Spleen (tissue), 7 donors: ENCODE data around the gene C10orf53.

Experiments
- POLR2A ChIP-seq, 3 donors: fragments of 450-650 bp; IDR thresholded peaks; one replicate each; pipeline ENCODE4 v1.5.1; 2017; ENCODE audit warnings: antibody characterized with exemption in 3 of 3, mild to moderate bottlenecking in 1 of 3
- POLR2AphosphoS5 ChIP-seq, 3 donors: sonication (generic); formaldehyde crosslinking; IDR thresholded peaks; one replicate each; pipeline ENCODE4 v1.5.1; 2017; ENCODE audit warnings: antibody characterized with exemption in 3 of 3
- TF ChIP-seq, protein P1 (sequence below), 11 experiments: fragments of 200-600 bp in 7 of 11; fragments of 450-650 bp in 4 of 11; sonication (generic) in 4 of 11; IDR thresholded peaks in 8 of 11; conservative IDR thresholded peaks in 3 of 11; 1 replicate in 7 of 11; 2 replicates in 4 of 11; pipeline versions ENCODE4 v1.4.0 to v1.8.0; 2016 to 2021; ENCODE audit warnings: antibody characterized with exemption in 11 of 11, inconsistent platforms in 4 of 11, mild to moderate bottlenecking in 1 of 11
- donor health status: DM: no; HTN: no; CAD: no; lungs with moderate emphysema.
- donor health status: DM: no; HTN: no; CAD: no.
- donor health status: DM: no; HTN: no; CAD: no.

GRCh38 chr10:49690698-49691356, 11.4 kb downstream of the C10orf53 start:
- TF ChIP-seq, protein P1, sequence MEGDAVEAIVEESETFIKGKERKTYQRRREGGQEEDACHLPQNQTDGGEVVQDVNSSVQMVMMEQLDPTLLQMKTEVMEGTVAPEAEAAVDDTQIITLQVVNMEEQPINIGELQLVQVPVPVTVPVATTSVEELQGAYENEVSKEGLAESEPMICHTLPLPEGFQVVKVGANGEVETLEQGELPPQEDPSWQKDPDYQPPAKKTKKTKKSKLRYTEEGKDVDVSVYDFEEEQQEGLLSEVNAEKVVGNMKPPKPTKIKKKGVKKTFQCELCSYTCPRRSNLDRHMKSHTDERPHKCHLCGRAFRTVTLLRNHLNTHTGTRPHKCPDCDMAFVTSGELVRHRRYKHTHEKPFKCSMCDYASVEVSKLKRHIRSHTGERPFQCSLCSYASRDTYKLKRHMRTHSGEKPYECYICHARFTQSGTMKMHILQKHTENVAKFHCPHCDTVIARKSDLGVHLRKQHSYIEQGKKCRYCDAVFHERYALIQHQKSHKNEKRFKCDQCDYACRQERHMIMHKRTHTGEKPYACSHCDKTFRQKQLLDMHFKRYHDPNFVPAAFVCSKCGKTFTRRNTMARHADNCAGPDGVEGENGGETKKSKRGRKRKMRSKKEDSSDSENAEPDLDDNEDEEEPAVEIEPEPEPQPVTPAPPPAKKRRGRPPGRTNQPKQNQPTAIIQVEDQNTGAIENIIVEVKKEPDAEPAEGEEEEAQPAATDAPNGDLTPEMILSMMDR (IDR thresholded peaks at IDR 0.05 in 8 of 11, conservative IDR thresholded peaks at IDR 0.05 in 3 of 11), result no peak
- TF ChIP-seq POLR2A (IDR thresholded peaks at IDR 0.05), result no peak
- TF ChIP-seq POLR2AphosphoS5 (IDR thresholded peaks at IDR 0.05), result no peak
